ENCODE data around the gene UTP11. TPM values are rescaled to one million over a fixed set of nuclear protein-coding genes. Genes with fewer than 3 reads are reported as not detected.

The UTP11 gene
- total RNA-seq, 5 donors from 2014 or later (not counting 1 experiment from before 2014, with no cell fraction given), result 8.5 to 18.3 (median 15.9) TPM

GRCh38 chr1:38025233-38025632 lies 12.7 kb downstream of the UTP11 start:
- H3K27ac ChIP-seq (ENCODE audit: low read length), result no peak overlapping the region
- ChIA-PET POLR2A (no interaction called here), CTCF (no interaction called here)
- H3K27me3 ChIP-seq (replicated peaks in 1 of 2; ENCODE audit: control insufficient read depth in 2 of 2, extremely low read depth in 1 of 2, insufficient read depth in 2 of 2, low read length in 1 of 2), result peaks cover 0 to 2% of the 10 kb centered on the region in 2 experiments
- H3K9me3 ChIP-seq, result no peaks in the 10 kb centered on the region
- no peaks in the 10 kb centered on the region for H3K9me3 Mint-ChIP-seq
- DNase-seq, result no peak
- H3K36me3 ChIP-seq (ENCODE audit: control insufficient read depth in 2 of 2, extremely low read depth in 1 of 2, insufficient read depth in 1 of 2, low read length in 1 of 2), result peaks cover 13 to 50% of the 10 kb centered on the region in 2 donors
- peaks cover 0 to 35% of the 10 kb centered on the region in 2 experiments for H3K4me1 ChIP-seq (ENCODE audit: control insufficient read depth in 1 of 2, extremely low read depth in 1 of 2, insufficient read depth in 2 of 2, low read length in 2 of 2)
- no peak for ATAC-seq (replicated peaks in 1 of 4)
- H3K27ac Mint-ChIP-seq, result no peak overlapping the region
- H3K4me3 ChIP-seq (ENCODE audit: control insufficient read depth in 1 of 2, extremely low read depth in 1 of 2, low read length in 1 of 2), result no peak overlapping the region
- H3K4me1 Mint-ChIP-seq, result peaks cover 10 to 30% (median 20%) of the 10 kb centered on the region in 3 donors
- no peak overlapping the region for H3K4me3 Mint-ChIP-seq
- WGBS (ENCODE audit: insufficient coverage), result 100% methylated on average over 2 of the region's 2 CpGs
- no peaks in the 10 kb centered on the region for H3K27me3 Mint-ChIP-seq
- H3K36me3 Mint-ChIP-seq, result peaks cover 35% of the 10 kb centered on the region

- H3K36me3 ChIP-seq (ENCODE audit: control insufficient read depth in 2 of 2, extremely low read depth in 1 of 2, insufficient read depth in 1 of 2, low read length in 1 of 2), result peaks cover 13 to 46% of the 10 kb centered on the region in 2 donors
- H3K36me3 Mint-ChIP-seq, result peaks cover 31% of the 10 kb centered on the region
- 90% methylated on average over 3 of the region's 6 CpGs for WGBS (ENCODE audit: insufficient coverage)
- no peak overlapping the region for H3K27ac Mint-ChIP-seq
- no peak overlapping the region for H3K27ac ChIP-seq (ENCODE audit: low read length)
- H3K4me1 ChIP-seq (ENCODE audit: control insufficient read depth in 1 of 2, extremely low read depth in 1 of 2, insufficient read depth in 2 of 2, low read length in 2 of 2), result peaks cover 0 to 39% of the 10 kb centered on the region in 2 experiments
- no peaks in the 10 kb centered on the region for H3K9me3 Mint-ChIP-seq
- no peak for DNase-seq
- POLR2A ChIA-PET, result no interaction called here
- H3K4me3 ChIP-seq (ENCODE audit: control insufficient read depth in 1 of 2, extremely low read depth in 1 of 2, low read length in 1 of 2), result no peak overlapping the region
- peaks cover 0 to 2% of the 10 kb centered on the region in 2 experiments for H3K27me3 ChIP-seq (replicated peaks in 1 of 2; ENCODE audit: control insufficient read depth in 2 of 2, extremely low read depth in 1 of 2, insufficient read depth in 2 of 2, low read length in 1 of 2)
- CTCF ChIA-PET, result no interaction called here
- no peaks in the 10 kb centered on the region for H3K27me3 Mint-ChIP-seq
- no peak for ATAC-seq (replicated peaks in 1 of 4)
- no peaks in the 10 kb centered on the region for H3K9me3 ChIP-seq
- H3K4me3 Mint-ChIP-seq, result no peak overlapping the region
- peaks cover 14 to 34% (median 25%) of the 10 kb centered on the region in 3 donors for H3K4me1 Mint-ChIP-seq
These were observed 13.1 kb downstream of the UTP11 start for GRCh38 chr1:38025664-38026063.

GRCh38 chr1:38026592-38027200 lies 14.2 kb downstream of the UTP11 start:
- H3K36me3 ChIP-seq (ENCODE audit: control insufficient read depth in 2 of 2, extremely low read depth in 1 of 2, insufficient read depth in 1 of 2, low read length in 1 of 2), result peaks cover 13 to 39% of the 10 kb centered on the region in 2 donors
- H3K27ac Mint-ChIP-seq, result no peak overlapping the region
- ChIA-PET CTCF (no interaction called here), POLR2A (no interaction called here)
- H3K36me3 Mint-ChIP-seq, result peaks cover 30% of the 10 kb centered on the region
- DNase-seq, result peak in 4 of 35 experiments; percentile 23 to 51 (median 34)
- peaks cover 0 to 2% of the 10 kb centered on the region in 2 experiments for H3K27me3 ChIP-seq (replicated peaks in 1 of 2; ENCODE audit: control insufficient read depth in 2 of 2, extremely low read depth in 1 of 2, insufficient read depth in 2 of 2, low read length in 1 of 2)
- no peak overlapping the region for H3K4me3 ChIP-seq (ENCODE audit: control insufficient read depth in 1 of 2, extremely low read depth in 1 of 2, low read length in 1 of 2)
- no peaks in the 10 kb centered on the region for H3K9me3 ChIP-seq
- peaks cover 0 to 48% of the 10 kb centered on the region in 2 experiments for H3K4me1 ChIP-seq (ENCODE audit: control insufficient read depth in 1 of 2, extremely low read depth in 1 of 2, insufficient read depth in 2 of 2, low read length in 2 of 2)
- no peak overlapping the region for H3K4me3 Mint-ChIP-seq
- H3K4me1 Mint-ChIP-seq, result peaks cover 15 to 42% (median 30%) of the 10 kb centered on the region in 3 donors
- no peak overlapping the region for H3K27ac ChIP-seq (ENCODE audit: low read length)
- no peaks in the 10 kb centered on the region for H3K27me3 Mint-ChIP-seq
- 91% methylated on average over 5 of the region's 8 CpGs for WGBS (ENCODE audit: insufficient coverage)
- H3K9me3 Mint-ChIP-seq, result no peaks in the 10 kb centered on the region
- no peak for ATAC-seq (replicated peaks in 1 of 4)

GRCh38 chr1:38027201-38028104 lies 14.9 kb downstream of the UTP11 start:
- DNase-seq, result no peak
- no peak for ATAC-seq (replicated peaks in 1 of 4)
- Mint-ChIP-seq H3K27ac (peak overlapping the region; percentile 44 to 65), H3K9me3 (no peaks in the 10 kb centered on the region), H3K4me1 (peaks cover 15 to 42% (median 30%) of the 10 kb centered on the region in 3 donors), H3K36me3 (peaks cover 24% of the 10 kb centered on the region), H3K27me3 (no peaks in the 10 kb centered on the region), H3K4me3 (no peak overlapping the region)
- 72% methylated on average over 17 of the region's 19 CpGs for WGBS (ENCODE audit: insufficient coverage)
- Histone ChIP-seq H3K4me3 (ENCODE audit: control insufficient read depth in 1 of 2, extremely low read depth in 1 of 2, low read length in 1 of 2) (no peak overlapping the region), H3K9me3 (no peaks in the 10 kb centered on the region), H3K36me3 (ENCODE audit: control insufficient read depth in 2 of 2, extremely low read depth in 1 of 2, insufficient read depth in 1 of 2, low read length in 1 of 2) (peaks cover 13 to 32% of the 10 kb centered on the region in 2 donors), H3K27ac (ENCODE audit: low read length) (no peak overlapping the region), H3K4me1 (ENCODE audit: control insufficient read depth in 1 of 2, extremely low read depth in 1 of 2, insufficient read depth in 2 of 2, low read length in 2 of 2) (peaks cover 0 to 48% of the 10 kb centered on the region in 2 experiments), H3K27me3 (replicated peaks in 1 of 2; ENCODE audit: control insufficient read depth in 2 of 2, extremely low read depth in 1 of 2, insufficient read depth in 2 of 2, low read length in 1 of 2) (peaks cover 0 to 2% of the 10 kb centered on the region in 2 experiments)
- POLR2A ChIA-PET, result no interaction called here
- CTCF ChIA-PET, result interaction anchor here in 1 of 2 donors (0.6 kb wide), 1 partner anchor 36 kb away, joined by 3 read pairs; no protein-coding TSS in a partner anchor

GRCh38 chr1:38028105-38028591 lies 15.6 kb downstream of the UTP11 start:
- peaks cover 13 to 25% of the 10 kb centered on the region in 2 donors for H3K36me3 ChIP-seq (ENCODE audit: control insufficient read depth in 2 of 2, extremely low read depth in 1 of 2, insufficient read depth in 1 of 2, low read length in 1 of 2)
- H3K4me3 ChIP-seq (ENCODE audit: control insufficient read depth in 1 of 2, extremely low read depth in 1 of 2, low read length in 1 of 2), result no peak overlapping the region
- H3K4me3 Mint-ChIP-seq, result no peak overlapping the region
- no peak for DNase-seq
- peak in 3 of 4 experiments; percentile 31 to 63 (median 35) for ATAC-seq (replicated peaks in 1 of 4)
- H3K36me3 Mint-ChIP-seq, result peaks cover 18% of the 10 kb centered on the region
- no peaks in the 10 kb centered on the region for H3K27me3 Mint-ChIP-seq
- peaks cover 15 to 42% (median 30%) of the 10 kb centered on the region in 3 donors for H3K4me1 Mint-ChIP-seq
- H3K27ac ChIP-seq (ENCODE audit: low read length), result no peak overlapping the region
- ChIA-PET CTCF (interaction anchor here in 1 of 2 donors (0.6 kb wide), 1 partner anchor 37 kb away, joined by 3 read pairs; no protein-coding TSS in a partner anchor), POLR2A (no interaction called here)
- WGBS (ENCODE audit: insufficient coverage), result no CpG with 5 or more reads among the region's 3 CpGs
- H3K9me3 Mint-ChIP-seq, result no peaks in the 10 kb centered on the region
- H3K9me3 ChIP-seq, result no peaks in the 10 kb centered on the region
- peak overlapping the region; percentile 31 to 44 for H3K27ac Mint-ChIP-seq
- peaks cover 0 to 2% of the 10 kb centered on the region in 2 experiments for H3K27me3 ChIP-seq (replicated peaks in 1 of 2; ENCODE audit: control insufficient read depth in 2 of 2, extremely low read depth in 1 of 2, insufficient read depth in 2 of 2, low read length in 1 of 2)
- H3K4me1 ChIP-seq (ENCODE audit: control insufficient read depth in 1 of 2, extremely low read depth in 1 of 2, insufficient read depth in 2 of 2, low read length in 2 of 2), result peaks cover 0 to 48% of the 10 kb centered on the region in 2 experiments

- ATAC-seq (replicated peaks in 1 of 4), result no peak
- peak overlapping the region; percentile 31 to 44 for H3K27ac Mint-ChIP-seq
- H3K9me3 Mint-ChIP-seq, result no peaks in the 10 kb centered on the region
- Histone ChIP-seq H3K9me3 (no peaks in the 10 kb centered on the region), H3K4me1 (ENCODE audit: control insufficient read depth in 1 of 2, extremely low read depth in 1 of 2, insufficient read depth in 2 of 2, low read length in 2 of 2) (peaks cover 0 to 48% of the 10 kb centered on the region in 2 experiments), H3K27me3 (replicated peaks in 1 of 2; ENCODE audit: control insufficient read depth in 2 of 2, extremely low read depth in 1 of 2, insufficient read depth in 2 of 2, low read length in 1 of 2) (peaks cover 0 to 2% of the 10 kb centered on the region in 2 experiments), H3K27ac (ENCODE audit: low read length) (no peak overlapping the region), H3K4me3 (ENCODE audit: control insufficient read depth in 1 of 2, extremely low read depth in 1 of 2, low read length in 1 of 2) (no peak overlapping the region), H3K36me3 (ENCODE audit: control insufficient read depth in 2 of 2, extremely low read depth in 1 of 2, insufficient read depth in 1 of 2, low read length in 1 of 2) (peaks cover 13 to 20% of the 10 kb centered on the region in 2 donors)
- H3K27me3 Mint-ChIP-seq, result no peaks in the 10 kb centered on the region
- no peak for DNase-seq
- no peak overlapping the region for H3K4me3 Mint-ChIP-seq
- ChIA-PET CTCF (no interaction called here), POLR2A (no interaction called here)
- WGBS (ENCODE audit: insufficient coverage), result 58% methylated on average over 2 of the region's 2 CpGs
- H3K36me3 Mint-ChIP-seq, result peaks cover 18% of the 10 kb centered on the region
- peaks cover 15 to 42% (median 30%) of the 10 kb centered on the region in 3 donors for H3K4me1 Mint-ChIP-seq
These were observed 16.1 kb downstream of the UTP11 start for GRCh38 chr1:38028671-38029070.

Measured in T-cell (primary cell).